LNCaP clone FGC (cell line): ENCODE data around the gene CENPH.
"Not testable (repeated sequence)": the region's sequence is repeated elsewhere in the genome, so short reads cannot be mapped to it uniquely, and the experiment has no call there.

Source experiments
- DNase-seq: peaks from one replicate; pipeline ENCODE4 v3.0.0-alpha.2; 2011; ENCODE audit warnings: low read depth
- H3K4me3 ChIP-seq: 2 replicates; pipeline ENCODE4 v1.5.1; 2011; ENCODE audit warnings: mild to moderate bottlenecking, low read depth, low read length, control low read depth
- CTCF ChIP-seq: IDR thresholded peaks from 2 replicates; pipeline ENCODE4 v1.5.1; 2012; ENCODE audit warnings: mild to moderate bottlenecking; ENCODE audit not compliant: control insufficient read depth, insufficient read depth; ENCODE audit errors: extremely low read depth

CENPH gene

GRCh38 chr5:69209602-69210001 is 20.2 kb downstream of the CENPH start:
- TF ChIP-seq CTCF: no peak
- no peak overlapping the region for H3K4me3 ChIP-seq
- DNase-seq: no peak

GRCh38 chr5:69211200-69211599 is 21.8 kb downstream of the CENPH start:
- no peak for DNase-seq
- no peak overlapping the region for H3K4me3 ChIP-seq
- TF ChIP-seq CTCF: no peak

GRCh38 chr5:69212022-69212421 is 22.6 kb downstream of the CENPH start:
- no peak overlapping the region for H3K4me3 ChIP-seq
- DNase-seq: no peak
- no peak for TF ChIP-seq CTCF

- no peak for DNase-seq
- H3K4me3 ChIP-seq: no peak overlapping the region
- no peak for TF ChIP-seq CTCF
These were observed 24.3 kb downstream of the CENPH start for GRCh38 chr5:69213513-69214215.

- DNase-seq: no peak
- no peak for TF ChIP-seq CTCF
- H3K4me3 ChIP-seq: peak overlapping the region; percentile 94
These were observed 27.7 kb downstream of the CENPH start for GRCh38 chr5:69217151-69217511.

GRCh38 chr5:69217548-69218526 is 28.5 kb downstream of the CENPH start:
- H3K4me3 ChIP-seq: peak overlapping the region; percentile 94
- TF ChIP-seq CTCF: no peak
- DNase-seq: peak; percentile 74

GRCh38 chr5:69219939-69220338 is 30.6 kb downstream of the CENPH start:
- DNase-seq: no peak
- H3K4me3 ChIP-seq: no peak overlapping the region
- TF ChIP-seq CTCF: no peak

GRCh38 chr5:69220371-69220770 is 31.0 kb downstream of the CENPH start:
- not testable (repeated sequence) for H3K4me3 ChIP-seq, DNase-seq

GRCh38 chr5:69220833-69221232 is 31.4 kb downstream of the CENPH start:
- not testable (repeated sequence) for H3K4me3 ChIP-seq, DNase-seq
